Stimulated activated naive CD8-positive, alpha-beta T cell treated with anti-CD3 and anti-CD28 coated beads, Interleukin-15, Interleukin-2, amounts not matched to agents 100 U/mL and 50 U/mL, for 24 hours (primary cell): Measurements from ENCODE around the gene G3BP1.
A peak's percentile ranks its signal among the peaks of the same experiment; 100 is the strongest.
"Not testable (repeated sequence)": the region's sequence is repeated elsewhere in the genome, so short reads cannot be mapped to it uniquely, and the experiment has no call there.

Experiments used
- ATAC-seq: fragments of 150-1000 bp; cut with Tn5 transposase; one replicate; pipeline ENCODE4 v1.10.0; 2021
- DNase-seq: peaks from one replicate; pipeline ENCODE4 v3.0.0; 2021

G3BP1 gene

GRCh38 chr5:151771259-151772028 lies at the start of gene G3BP1:
G3BP1 (plus strand) TSS chr5:151771954; CDS start chr5:151786621, 14,667 bp downstream.
- peak; percentile 98 for DNase-seq
- ATAC-seq, result peak; percentile 88

- ATAC-seq, result no peak
- no peak for DNase-seq
Observed at GRCh38 chr5:151722546-151722945, 49.2 kb upstream of the G3BP1 start.

- DNase-seq (no peak), ATAC-seq (no peak)
Observed at GRCh38 chr5:151724360-151724759, 47.4 kb upstream of the G3BP1 start.

GRCh38 chr5:151729597-151729996 lies 42.2 kb upstream of the G3BP1 start:
- not testable (repeated sequence) for DNase-seq, ATAC-seq

- no peak for ATAC-seq
- no peak for DNase-seq
Observed at GRCh38 chr5:151730381-151730780, 41.4 kb upstream of the G3BP1 start.

GRCh38 chr5:151733358-151734063 lies 38.2 kb upstream of the G3BP1 start:
- no peak for DNase-seq
- ATAC-seq, result no peak

- ATAC-seq (no peak), DNase-seq (no peak)
Observed at GRCh38 chr5:151734064-151734408, 37.7 kb upstream of the G3BP1 start.

- no peak for DNase-seq
- ATAC-seq, result no peak
Observed at GRCh38 chr5:151735646-151736045, 36.1 kb upstream of the G3BP1 start.

GRCh38 chr5:151737431-151737830 lies 34.3 kb upstream of the G3BP1 start:
- no peak for ATAC-seq
- no peak for DNase-seq

GRCh38 chr5:151738125-151738848 lies 33.5 kb upstream of the G3BP1 start:
- DNase-seq, result no peak
- ATAC-seq, result no peak

GRCh38 chr5:151739395-151739794 lies 32.4 kb upstream of the G3BP1 start:
- DNase-seq (no peak), ATAC-seq (no peak)

- DNase-seq (no peak), ATAC-seq (no peak)
Observed at GRCh38 chr5:151739939-151740335, 31.8 kb upstream of the G3BP1 start.

GRCh38 chr5:151740336-151740942 lies 31.3 kb upstream of the G3BP1 start:
- ATAC-seq, result no peak
- DNase-seq, result peak; percentile 49

GRCh38 chr5:151740958-151741373 lies 30.8 kb upstream of the G3BP1 start:
- no peak for DNase-seq
- no peak for ATAC-seq

GRCh38 chr5:151741678-151742423 lies 29.9 kb upstream of the G3BP1 start:
- ATAC-seq, result no peak
- DNase-seq, result no peak

GRCh38 chr5:151742870-151743294 lies 28.9 kb upstream of the G3BP1 start:
- ATAC-seq (no peak), DNase-seq (no peak)

- DNase-seq, result no peak
- no peak for ATAC-seq
Observed at GRCh38 chr5:151743530-151743929, 28.2 kb upstream of the G3BP1 start.

GRCh38 chr5:151745071-151745705 lies 26.6 kb upstream of the G3BP1 start:
- ATAC-seq (peak; percentile 68), DNase-seq (peak; percentile 42)

- DNase-seq (no peak), ATAC-seq (no peak)
Observed at GRCh38 chr5:151750121-151750520, 21.6 kb upstream of the G3BP1 start.

GRCh38 chr5:151751091-151751490 lies 20.7 kb upstream of the G3BP1 start:
- no peak for ATAC-seq
- no peak for DNase-seq

- ATAC-seq (no peak), DNase-seq (no peak)
Observed at GRCh38 chr5:151751593-151751992, 20.2 kb upstream of the G3BP1 start.
